ENCODE measurements around the gene RBM4. TPM values are rescaled to one million over a fixed set of nuclear protein-coding genes. Genes with fewer than 3 reads are reported as not detected.

RBM4 gene
- total RNA-seq, 1 donor from 2014 or later: 131 TPM

- peak overlapping the region; percentile 95 for H3K4me3 Mint-ChIP-seq
- peaks cover 15% of the 10 kb centered on the region for H3K36me3 Mint-ChIP-seq (ENCODE audit: low read depth)
- intact Hi-C loops (cut with micrococcal nuclease): loop anchor here (1.0 to 5.0 kb wide), 4 partner anchors 166 to 364 kb away; partner anchors contain the start of genes PELI3 and RCE1
- DNase-seq (ENCODE audit: low spot score): no peak
- H3K4me1 Mint-ChIP-seq (ENCODE audit: low read depth): peaks cover 35% of the 10 kb centered on the region
- no peaks in the 10 kb centered on the region for H3K27me3 Mint-ChIP-seq (ENCODE audit: insufficient read depth)
- no peaks in the 10 kb centered on the region for H3K9me3 Mint-ChIP-seq
- H3K27ac Mint-ChIP-seq: peak overlapping the region; percentile 97
These were observed 38.6 kb downstream of the RBM4 start for GRCh38 chr11:66676931-66677598.

- H3K4me3 Mint-ChIP-seq: peak within 1 kb of the TSS; percentile 95
- intact Hi-C loops (cut with micrococcal nuclease): loop anchor here (1.0 to 5.0 kb wide), 15 partner anchors 39 to 388 kb away; partner anchors contain the start of genes ACTN3, BBS1, CCDC87 and CCS
- H3K27ac Mint-ChIP-seq: peak within 1 kb of the TSS; percentile 97
- H3K9me3 Mint-ChIP-seq: no peaks in the 10 kb centered on the region
- H3K4me1 Mint-ChIP-seq (ENCODE audit: low read depth): peaks cover 35% of the 10 kb centered on the region
- DNase-seq (ENCODE audit: low spot score): peak; percentile 94
- peaks cover 15% of the 10 kb centered on the region for H3K36me3 Mint-ChIP-seq (ENCODE audit: low read depth)
- H3K27me3 Mint-ChIP-seq (ENCODE audit: insufficient read depth): no peaks in the 10 kb centered on the region
These were observed 39.3 kb downstream of the RBM4 start, which contains the start of gene RBM4B for GRCh38 chr11:66677599-66678375. RBM4B (minus strand) TSS chr11:66677887; CDS start chr11:66677079, 808 bp downstream.

GRCh38 chr11:66680966-66681645 is 42.6 kb downstream of the RBM4 start:
- Mint-ChIP-seq H3K36me3 (ENCODE audit: low read depth) (peaks cover 8% of the 10 kb centered on the region), H3K4me1 (ENCODE audit: low read depth) (peaks cover 21% of the 10 kb centered on the region), H3K4me3 (no peak overlapping the region), H3K9me3 (no peaks in the 10 kb centered on the region), H3K27ac (no peak overlapping the region), H3K27me3 (ENCODE audit: insufficient read depth) (no peaks in the 10 kb centered on the region)
- intact Hi-C loops (cut with micrococcal nuclease): no loop called here
- no peak for DNase-seq (ENCODE audit: low spot score)

GRCh38 chr11:66683877-66684276 is 45.4 kb downstream of the RBM4 start:
- Mint-ChIP-seq H3K36me3 (ENCODE audit: low read depth) (no peaks in the 10 kb centered on the region), H3K4me3 (no peak overlapping the region), H3K9me3 (no peaks in the 10 kb centered on the region), H3K4me1 (ENCODE audit: low read depth) (no peaks in the 10 kb centered on the region), H3K27me3 (ENCODE audit: insufficient read depth) (no peaks in the 10 kb centered on the region), H3K27ac (no peak overlapping the region)
- intact Hi-C loops (cut with micrococcal nuclease): no loop called here
- no peak for DNase-seq (ENCODE audit: low spot score)

DNA sequence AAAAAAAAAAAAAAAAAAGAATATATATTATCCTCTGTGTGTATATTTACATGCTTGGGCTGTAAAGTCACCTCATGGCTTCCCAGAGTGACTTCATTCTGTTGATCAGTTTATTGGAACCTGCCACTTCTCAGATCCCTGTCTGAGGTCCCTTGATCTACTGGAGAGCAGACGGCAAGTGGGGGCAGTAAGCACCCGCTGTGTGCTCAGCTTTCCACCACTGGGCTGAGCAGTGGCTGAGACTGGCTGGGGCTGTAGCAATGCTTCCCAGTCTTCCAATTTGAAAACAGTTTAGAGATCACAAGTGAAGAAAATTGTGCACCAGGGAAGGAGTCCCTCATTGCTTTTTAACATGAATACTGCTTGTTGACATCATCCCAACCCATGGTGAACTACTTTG is 46.1 kb downstream of the RBM4 start:
- no peak for DNase-seq (ENCODE audit: low spot score)
- no peak overlapping the region for H3K27ac Mint-ChIP-seq
- H3K9me3 Mint-ChIP-seq: no peaks in the 10 kb centered on the region
- intact Hi-C loops (cut with micrococcal nuclease): no loop called here
- H3K4me3 Mint-ChIP-seq: no peak overlapping the region
- no peaks in the 10 kb centered on the region for H3K36me3 Mint-ChIP-seq (ENCODE audit: low read depth)
- no peaks in the 10 kb centered on the region for H3K4me1 Mint-ChIP-seq (ENCODE audit: low read depth)
- H3K27me3 Mint-ChIP-seq (ENCODE audit: insufficient read depth): no peaks in the 10 kb centered on the region

DNA sequence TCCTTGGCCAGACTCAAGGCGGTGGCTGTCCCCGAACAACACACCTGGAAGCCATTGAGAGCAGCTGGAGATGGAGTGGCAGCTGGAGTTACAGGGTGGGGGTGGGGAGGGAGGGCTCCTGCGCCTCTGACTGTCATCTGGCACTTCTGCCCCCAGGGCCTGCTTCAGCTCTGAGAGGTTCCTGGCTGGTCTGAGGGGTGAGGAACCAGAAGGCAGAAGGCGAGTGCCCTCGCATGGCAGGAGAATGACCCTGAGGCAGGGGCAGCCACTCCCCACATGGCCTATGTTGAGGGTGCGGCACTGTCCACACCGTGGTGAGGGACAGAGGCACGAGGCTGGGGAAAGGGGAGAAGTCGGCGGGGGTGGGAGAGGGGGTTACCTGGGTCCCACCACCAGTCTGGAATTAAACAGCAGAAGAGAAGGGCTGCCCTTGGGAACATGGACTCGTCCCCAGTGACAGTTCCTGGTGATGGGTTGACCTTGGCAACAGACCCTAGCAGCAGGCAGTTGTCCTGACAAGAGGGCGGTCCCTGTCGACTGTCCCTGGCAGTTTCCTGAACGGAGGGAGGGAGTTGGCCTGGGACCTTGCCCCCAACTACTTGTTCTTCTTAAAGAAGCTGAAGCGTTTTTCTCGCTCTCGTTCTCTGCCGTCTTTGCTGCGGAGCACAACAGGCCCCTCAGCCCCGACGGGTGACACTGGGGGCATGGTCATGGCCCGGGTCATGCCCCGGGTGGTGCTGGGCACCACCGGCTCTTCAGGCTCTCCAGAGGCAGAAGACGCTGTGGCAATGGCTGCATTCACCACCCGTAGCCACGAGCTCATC is 47.0 kb downstream of the RBM4 start:
- Mint-ChIP-seq H3K4me1 (ENCODE audit: low read depth) (no peaks in the 10 kb centered on the region), H3K9me3 (no peaks in the 10 kb centered on the region)

DNA sequence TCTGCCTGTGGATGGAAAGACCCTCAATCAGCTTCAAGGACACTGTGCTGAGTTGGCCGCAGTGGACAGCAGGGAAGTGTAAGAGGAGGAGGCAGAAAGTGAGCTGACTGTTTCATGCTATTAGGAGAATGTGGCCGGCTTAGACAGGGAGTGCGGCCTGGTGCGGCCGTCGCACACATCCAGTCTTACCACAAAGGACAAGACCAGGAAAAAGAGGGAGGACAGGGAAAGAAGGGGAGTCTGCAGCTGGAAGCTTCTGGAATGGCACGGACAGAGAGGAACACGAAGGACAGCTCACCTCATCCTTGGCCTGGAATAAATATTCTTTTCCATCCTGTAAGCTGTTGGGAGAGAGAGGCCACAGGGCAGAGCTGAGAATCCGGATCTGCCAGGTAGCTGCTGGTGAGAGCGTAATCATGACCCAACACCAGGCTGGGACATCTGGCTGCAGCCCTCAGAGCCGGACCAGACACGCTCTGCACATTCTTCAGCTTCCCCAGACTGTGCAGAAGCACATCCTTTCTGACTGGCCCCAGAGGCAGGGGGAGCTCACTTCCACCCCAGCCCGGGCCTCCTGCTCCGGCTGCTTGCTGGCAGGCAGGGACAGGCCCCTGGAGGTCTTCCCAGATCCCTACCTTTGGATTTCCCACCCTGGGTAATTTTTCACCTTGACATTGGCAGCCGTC is 47.7 kb downstream of the RBM4 start:
- Mint-ChIP-seq H3K27ac (no peak overlapping the region), H3K36me3 (ENCODE audit: low read depth) (no peaks in the 10 kb centered on the region), H3K9me3 (no peaks in the 10 kb centered on the region), H3K4me1 (ENCODE audit: low read depth) (no peaks in the 10 kb centered on the region), H3K4me3 (no peak overlapping the region), H3K27me3 (ENCODE audit: insufficient read depth) (no peaks in the 10 kb centered on the region)
- intact Hi-C loops (cut with micrococcal nuclease): no loop called here
- no peak for DNase-seq (ENCODE audit: low spot score)

More for the DNA sequence above, 47.0 kb downstream of the RBM4 start:
- H3K4me3 Mint-ChIP-seq: no peak overlapping the region
- no peaks in the 10 kb centered on the region for H3K27me3 Mint-ChIP-seq (ENCODE audit: insufficient read depth)
- intact Hi-C loops (cut with micrococcal nuclease): no loop called here
- DNase-seq (ENCODE audit: low spot score): no peak
- no peaks in the 10 kb centered on the region for H3K36me3 Mint-ChIP-seq (ENCODE audit: low read depth)
- no peak overlapping the region for H3K27ac Mint-ChIP-seq

DNA sequence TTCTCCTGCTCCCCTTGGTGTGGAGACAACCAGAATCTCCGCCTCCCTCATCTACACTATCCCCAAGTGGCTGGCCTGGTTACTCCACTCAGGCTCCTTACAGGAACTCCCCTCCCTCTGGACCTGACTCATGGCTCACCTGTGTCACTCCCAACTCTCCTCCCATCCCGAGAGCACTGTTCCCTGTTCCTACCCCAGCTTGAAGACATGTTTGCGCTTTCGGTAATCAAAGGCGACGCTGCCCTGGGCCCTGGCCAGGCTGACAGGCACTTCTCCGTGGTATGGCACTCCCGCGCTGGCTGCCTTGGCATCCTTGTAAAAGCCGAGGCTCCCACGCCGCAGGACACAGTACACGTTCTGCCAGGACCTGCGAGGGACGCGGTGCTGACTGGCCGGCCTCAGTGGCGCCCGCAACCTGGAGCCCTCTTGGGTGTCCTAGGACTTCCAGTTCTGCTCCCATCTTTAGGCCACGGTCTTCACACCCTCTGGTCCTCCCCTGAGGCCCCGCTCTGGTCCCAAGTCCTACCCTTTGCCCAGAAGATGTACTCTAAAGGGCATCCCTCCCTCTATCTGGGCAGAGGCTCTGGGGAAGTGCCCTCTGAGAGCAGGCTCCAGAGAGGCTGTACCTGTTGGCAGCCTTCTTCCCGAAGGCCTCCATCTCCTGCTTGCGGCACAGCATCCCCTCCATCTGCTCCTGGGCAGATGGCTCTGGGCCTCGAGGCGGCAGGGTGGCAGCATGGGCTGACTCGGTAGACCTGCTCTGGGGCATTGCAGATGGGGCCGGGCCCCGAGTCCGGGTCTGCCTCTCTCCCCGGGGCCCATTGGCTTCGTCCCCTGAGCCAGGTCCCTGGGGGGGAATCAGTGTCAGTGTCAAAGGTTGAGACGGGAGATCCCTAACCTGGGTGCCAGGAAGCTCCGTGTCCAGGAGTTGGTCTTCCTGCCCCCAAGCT is 48.6 kb downstream of the RBM4 start:
- no peaks in the 10 kb centered on the region for H3K36me3 Mint-ChIP-seq (ENCODE audit: low read depth)
- no peaks in the 10 kb centered on the region for H3K27me3 Mint-ChIP-seq (ENCODE audit: insufficient read depth)
- H3K27ac Mint-ChIP-seq: no peak overlapping the region
- no peak overlapping the region for H3K4me3 Mint-ChIP-seq
- no peaks in the 10 kb centered on the region for H3K4me1 Mint-ChIP-seq (ENCODE audit: low read depth)
- DNase-seq (ENCODE audit: low spot score): no peak
- no peaks in the 10 kb centered on the region for H3K9me3 Mint-ChIP-seq
- intact Hi-C loops (cut with micrococcal nuclease): no loop called here

DNA sequence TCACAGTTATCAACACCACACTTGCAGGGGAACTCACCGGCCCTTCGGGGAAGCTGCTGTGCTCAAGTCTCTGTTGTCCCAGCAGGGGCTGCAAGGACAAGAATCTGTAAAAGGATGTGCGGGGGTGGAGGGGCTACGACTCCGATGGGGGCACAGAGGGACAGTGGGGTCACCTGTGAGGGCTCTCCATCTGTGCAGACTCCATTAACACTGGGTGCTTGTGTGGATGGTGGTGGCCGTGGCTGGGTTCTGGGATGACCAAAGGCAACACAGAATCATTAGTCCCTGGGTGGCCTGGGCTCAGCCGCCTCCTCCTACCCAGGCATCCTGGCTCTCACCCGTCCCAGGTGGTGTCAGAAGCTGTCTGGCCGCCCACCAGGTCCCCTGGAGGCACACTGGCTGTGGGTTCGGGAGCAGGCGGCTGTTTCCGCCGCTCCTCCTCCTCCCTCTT is 49.4 kb downstream of the RBM4 start:
- Mint-ChIP-seq H3K4me1 (ENCODE audit: low read depth) (no peaks in the 10 kb centered on the region), H3K9me3 (no peaks in the 10 kb centered on the region), H3K36me3 (ENCODE audit: low read depth) (no peaks in the 10 kb centered on the region), H3K27me3 (ENCODE audit: insufficient read depth) (no peaks in the 10 kb centered on the region), H3K4me3 (no peak overlapping the region), H3K27ac (no peak overlapping the region)
- intact Hi-C loops (cut with micrococcal nuclease): no loop called here
- DNase-seq (ENCODE audit: low spot score): no peak

DNA sequence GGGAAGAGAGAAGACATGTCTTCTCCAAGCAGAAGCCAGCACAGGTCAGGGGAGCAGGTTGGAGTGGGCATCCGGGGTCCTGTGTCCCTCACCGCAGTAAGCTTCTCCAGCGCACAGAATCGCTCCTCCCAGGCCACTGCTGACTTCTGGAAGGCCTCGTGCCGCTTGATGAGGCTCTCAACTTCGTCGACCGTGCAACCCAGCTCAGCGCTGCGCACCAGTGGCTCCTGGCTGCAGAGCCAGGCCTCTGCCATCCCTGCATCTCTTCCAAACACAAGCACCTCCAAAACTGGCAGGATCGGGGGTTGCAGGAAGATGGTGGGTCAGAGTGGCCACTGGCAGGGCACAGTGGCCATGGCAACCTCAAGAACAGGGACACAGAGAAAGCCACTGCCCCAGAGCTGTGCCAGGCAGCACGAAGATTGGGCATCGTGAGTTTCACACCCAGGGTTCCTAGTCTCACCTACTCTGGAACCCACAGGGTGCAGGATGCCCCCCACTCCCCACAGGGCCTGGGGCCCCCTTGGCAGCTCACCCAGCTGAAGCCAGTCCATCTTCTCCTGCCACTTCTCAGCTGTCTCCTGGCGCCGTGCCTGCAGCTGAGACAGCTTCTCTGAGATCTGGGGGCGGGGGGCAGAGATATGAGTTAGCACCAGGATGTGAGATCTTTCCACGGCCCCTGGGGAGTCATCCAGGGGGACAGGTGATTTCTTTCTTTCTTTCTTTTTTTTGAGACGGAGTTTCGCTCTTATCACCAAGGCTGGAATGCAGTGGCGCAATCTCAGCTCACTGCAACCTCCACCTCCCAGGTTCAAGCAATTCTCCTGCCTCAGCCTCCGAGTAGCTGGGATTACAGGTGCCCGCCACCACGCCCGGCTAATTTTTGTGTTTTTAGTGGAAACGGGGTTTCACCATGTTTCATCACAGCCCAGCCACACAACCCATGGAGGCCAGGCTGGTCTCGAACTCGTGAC is 50.3 kb downstream of the RBM4 start:
- intact Hi-C loops (cut with micrococcal nuclease): no loop called here
- no peak for DNase-seq (ENCODE audit: low spot score)

More for the DNA sequence above, 50.3 kb downstream of the RBM4 start:
- Mint-ChIP-seq H3K4me1 (ENCODE audit: low read depth) (no peaks in the 10 kb centered on the region), H3K36me3 (ENCODE audit: low read depth) (no peaks in the 10 kb centered on the region), H3K9me3 (no peaks in the 10 kb centered on the region), H3K27ac (no peak overlapping the region), H3K27me3 (ENCODE audit: insufficient read depth) (no peaks in the 10 kb centered on the region), H3K4me3 (no peak overlapping the region)
